ENCODE measurements around the gene TRIM46. TPM values are rescaled to one million over a fixed set of nuclear protein-coding genes. Genes with fewer than 3 reads are reported as not detected.
A peak's percentile ranks its signal among the peaks of the same experiment; 100 is the strongest.

Gene TRIM46
- total and polyA plus RNA-seq, 7 donors, result 0.16 to 3.0 (median 0.64) TPM; not detected in 1

- Histone ChIP-seq H3K9me3 (no peaks in the 10 kb centered on the region), H3K4me3 (peak overlapping the region; percentile 50 to 83 (median 75)), H3K27me3 (peaks cover 12 to 32% (median 20%) of the 10 kb centered on the region in 3 donors), H3K4me1 (peaks cover 0 to 48% (median 35%) of the 10 kb centered on the region in 4 donors), H3K27ac (peak overlapping the region; percentile 91 to 97 (median 94)), H3K36me3 (peaks cover 7 to 21% (median 14%) of the 10 kb centered on the region in 4 donors)
- intact Hi-C loops (cut with DNase I), result loop anchor here (5.0 kb wide), 2 partner anchors 35 to 55 kb away; partner anchors contain the start of gene SLC50A1
- TF ChIP-seq POLR2AphosphoS5 (IDR thresholded peaks at IDR 0.05) (no peak), POLR2A (IDR thresholded peaks at IDR 0.05) (no peak), CTCF (IDR thresholded peaks at IDR 0.05) (no peak), EP300 (IDR thresholded peaks at IDR 0.05) (no peak)
- DNase-seq, result no peak
- WGBS, 2 donors, result 44 to 53% methylated on average over 8 of the region's 8 CpGs
Observed at GRCh38 chr1:155171836-155172731, 1.6 kb upstream of the TRIM46 start.

- intact Hi-C loops (cut with DNase I), result loop anchor here (5.0 kb wide), 2 partner anchors 36 to 54 kb away; partner anchors contain the start of gene SLC50A1
- WGBS, 2 donors, result 0 to 1% methylated on average over 57 of the region's 57 CpGs
Observed at GRCh38 chr1:155172732-155173477, 744 bp upstream of the TRIM46 start, which contains the start of gene KRTCAP2. KRTCAP2 (minus strand) TSS chr1:155173304; CDS start chr1:155173224, 80 bp downstream.

GRCh38 chr1:155174324-155175280, 953 bp downstream of the TRIM46 start:
- TF ChIP-seq EP300 (IDR thresholded peaks at IDR 0.05) (no peak), POLR2AphosphoS5 (IDR thresholded peaks at IDR 0.05) (no peak), CTCF (IDR thresholded peaks at IDR 0.05) (no peak), POLR2A (IDR thresholded peaks at IDR 0.05) (no peak)
- Histone ChIP-seq H3K9me3 (no peaks in the 10 kb centered on the region), H3K4me1 (peaks cover 0 to 39% (median 26%) of the 10 kb centered on the region in 4 donors), H3K27me3 (peaks cover 12 to 29% (median 20%) of the 10 kb centered on the region in 3 donors), H3K4me3 (peak overlapping the region in 3 of 4 donors; percentile 11 to 83 (median 79)), H3K27ac (no peak overlapping the region), H3K36me3 (peaks cover 0 to 10% (median 5%) of the 10 kb centered on the region in 4 donors)
- intact Hi-C loops (cut with DNase I), result loop anchor here (5.0 kb wide), 2 partner anchors 37 to 53 kb away; partner anchors contain the start of gene SLC50A1
- 11 to 21% methylated on average over 35 of the region's 35 CpGs for WGBS, 2 donors
- DNase-seq, result peak; percentile 69

More at GRCh38 chr1:155172732-155173477, 744 bp upstream of the TRIM46 start, which contains the start of gene KRTCAP2:
- peak within 1 kb of the TSS; percentile 50 to 83 (median 75) for H3K4me3 ChIP-seq
- peak; percentile 98 for DNase-seq
- peaks cover 7 to 21% (median 14%) of the 10 kb centered on the region in 4 donors for H3K36me3 ChIP-seq
- peak in 1 of 4 donors; percentile 3 for TF ChIP-seq EP300 (IDR thresholded peaks at IDR 0.05)
- TF ChIP-seq POLR2AphosphoS5 (IDR thresholded peaks at IDR 0.05), result peak; percentile 68 to 93 (median 86)
- peak; percentile 53 to 54 for TF ChIP-seq POLR2A (IDR thresholded peaks at IDR 0.05)
- peak; percentile 78 to 92 (median 90) for TF ChIP-seq CTCF (IDR thresholded peaks at IDR 0.05)
- H3K9me3 ChIP-seq, result no peaks in the 10 kb centered on the region
- H3K27ac ChIP-seq, result peak within 1 kb of the TSS; percentile 91 to 97 (median 94)
- H3K27me3 ChIP-seq, result peaks cover 12 to 29% (median 20%) of the 10 kb centered on the region in 3 donors
- H3K4me1 ChIP-seq, result peaks cover 0 to 42% (median 28%) of the 10 kb centered on the region in 4 donors

All from sigmoid colon (tissue), 7 donors.